Brain pericyte (primary cell): Measurements from ENCODE around the gene RBM19.

ENCODE experiments used
- DNase-seq: peaks from one replicate; pipeline ENCODE4 v3.0.0-alpha.2; 2012; ENCODE audit warnings: low read depth, low spot score

The RBM19 gene

DNA sequence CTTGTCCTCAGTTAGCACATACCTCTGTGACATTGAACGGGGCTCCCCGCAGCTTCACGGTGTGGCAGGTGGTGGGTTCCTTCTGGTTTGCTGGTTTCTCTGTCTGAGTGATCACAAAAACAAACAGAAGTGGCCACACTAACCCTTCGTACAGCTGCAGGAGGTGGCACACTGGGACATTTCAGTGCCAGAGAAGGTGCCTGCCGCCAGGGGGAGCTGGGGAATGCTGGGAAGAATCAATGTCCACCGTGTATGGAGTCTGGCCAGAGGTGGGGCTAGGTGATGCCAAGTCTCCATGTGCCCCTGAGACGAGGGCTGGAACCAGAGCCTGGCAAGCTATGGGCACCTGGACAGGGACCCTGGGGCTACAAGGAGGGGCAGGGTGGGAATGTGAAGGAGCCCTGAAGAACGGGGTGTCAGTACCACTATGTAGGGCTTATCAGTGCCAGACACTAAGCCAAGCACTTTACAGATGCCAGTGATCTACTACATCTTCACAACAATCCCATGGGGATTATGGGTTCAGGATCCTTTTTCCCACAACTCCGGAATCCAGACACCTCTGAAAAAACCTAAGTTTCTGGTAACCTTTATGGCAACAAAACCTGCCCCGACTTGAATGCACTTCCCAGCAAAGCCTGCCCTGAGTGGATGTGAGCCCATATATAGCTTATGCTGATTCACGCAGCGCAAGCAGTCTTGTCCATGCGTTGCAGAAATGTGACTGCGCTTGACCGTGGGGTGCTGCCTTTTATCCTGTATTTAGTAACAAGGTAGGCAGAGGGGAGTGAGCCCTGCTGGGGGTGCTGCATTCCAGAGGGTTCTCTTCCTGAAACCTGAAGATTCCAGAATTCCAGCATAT lies 10.8 kb downstream of the RBM19 start:
- no peak for DNase-seq

DNA sequence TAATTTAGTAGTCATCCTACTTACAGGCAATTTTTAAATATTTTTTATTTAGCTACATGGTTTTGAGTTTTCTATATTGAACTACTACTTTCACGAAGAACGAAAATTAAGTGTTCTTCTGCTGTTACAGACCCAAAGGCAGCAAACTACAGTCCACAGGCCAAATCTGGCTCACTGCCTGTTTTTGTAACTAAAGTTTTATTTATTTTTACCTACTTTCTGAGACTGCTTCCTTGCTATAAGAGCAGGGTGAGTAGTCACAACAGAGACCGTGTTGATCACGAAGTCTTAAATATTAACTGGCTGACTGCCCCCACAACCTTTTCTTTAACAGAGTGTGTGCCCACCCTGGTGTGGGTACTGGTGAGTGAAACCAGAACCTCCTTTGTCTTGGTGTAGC lies 11.6 kb downstream of the RBM19 start:
- no peak for DNase-seq

DNA sequence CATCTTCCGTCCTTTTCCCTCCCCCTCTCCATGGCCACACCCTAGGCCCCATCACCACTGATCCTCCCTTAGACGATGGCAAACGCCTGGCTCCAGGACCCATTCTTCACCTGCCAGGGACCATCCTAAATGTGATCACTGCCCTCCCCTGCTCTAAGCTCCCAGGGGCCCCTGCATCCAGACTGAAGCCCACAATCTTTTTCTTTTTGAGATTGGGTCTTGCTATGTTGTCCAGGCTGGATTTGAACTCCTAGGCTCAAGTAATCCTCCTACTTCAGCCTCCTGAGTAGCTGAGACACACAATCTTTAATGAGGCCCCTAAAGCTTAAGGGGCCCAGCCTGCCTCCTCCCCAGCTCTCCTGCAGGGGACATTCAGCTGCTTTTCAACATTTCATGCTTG lies 15.3 kb downstream of the RBM19 start:
- DNase-seq, result no peak

DNA sequence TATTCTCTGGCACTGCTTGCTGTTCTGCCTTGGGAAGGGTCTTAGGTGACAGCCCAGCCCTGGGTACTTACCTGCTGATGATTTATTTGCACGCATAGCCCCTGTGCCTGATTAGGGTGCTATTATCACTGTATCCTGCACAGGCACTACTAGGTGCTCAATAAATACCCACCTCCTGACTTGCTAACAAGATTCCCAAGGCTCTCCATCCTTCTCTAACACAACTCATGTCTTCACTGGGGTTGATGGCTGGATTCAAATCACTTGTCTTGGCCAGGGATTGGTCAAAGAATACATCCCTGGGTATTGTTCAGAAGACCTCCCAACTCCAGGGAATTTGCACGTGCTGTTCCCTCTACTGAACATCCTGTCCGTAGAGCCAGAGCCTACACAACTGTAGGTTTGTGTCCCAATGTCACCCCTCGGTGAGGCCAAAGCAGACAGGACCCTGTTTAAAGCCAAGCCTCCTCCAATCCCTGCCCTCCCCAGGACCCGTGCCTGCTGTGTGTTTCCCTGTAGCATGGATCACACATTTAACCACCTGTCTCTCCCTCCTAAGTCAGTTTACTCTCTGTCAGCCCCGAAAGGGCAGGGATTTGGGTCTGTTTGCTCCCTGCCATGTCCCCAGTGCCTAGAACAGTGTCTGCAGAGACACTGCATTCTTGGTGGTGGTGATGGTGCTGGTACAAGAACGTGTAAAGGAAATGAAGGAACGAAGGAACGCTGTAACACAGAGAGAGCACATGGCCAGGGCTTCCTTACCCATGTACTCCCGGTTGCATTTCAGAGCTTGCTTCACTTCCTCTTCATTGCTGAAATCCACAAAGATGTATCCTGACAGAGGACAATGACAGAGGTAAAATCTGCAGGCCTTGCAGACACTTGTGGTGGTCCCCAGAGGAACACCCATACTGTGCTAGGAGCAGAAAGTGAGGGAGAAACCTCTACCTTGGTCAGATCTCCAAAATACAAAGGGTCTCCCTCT lies 16.5 kb downstream of the RBM19 start:
- DNase-seq, result no peak

DNA sequence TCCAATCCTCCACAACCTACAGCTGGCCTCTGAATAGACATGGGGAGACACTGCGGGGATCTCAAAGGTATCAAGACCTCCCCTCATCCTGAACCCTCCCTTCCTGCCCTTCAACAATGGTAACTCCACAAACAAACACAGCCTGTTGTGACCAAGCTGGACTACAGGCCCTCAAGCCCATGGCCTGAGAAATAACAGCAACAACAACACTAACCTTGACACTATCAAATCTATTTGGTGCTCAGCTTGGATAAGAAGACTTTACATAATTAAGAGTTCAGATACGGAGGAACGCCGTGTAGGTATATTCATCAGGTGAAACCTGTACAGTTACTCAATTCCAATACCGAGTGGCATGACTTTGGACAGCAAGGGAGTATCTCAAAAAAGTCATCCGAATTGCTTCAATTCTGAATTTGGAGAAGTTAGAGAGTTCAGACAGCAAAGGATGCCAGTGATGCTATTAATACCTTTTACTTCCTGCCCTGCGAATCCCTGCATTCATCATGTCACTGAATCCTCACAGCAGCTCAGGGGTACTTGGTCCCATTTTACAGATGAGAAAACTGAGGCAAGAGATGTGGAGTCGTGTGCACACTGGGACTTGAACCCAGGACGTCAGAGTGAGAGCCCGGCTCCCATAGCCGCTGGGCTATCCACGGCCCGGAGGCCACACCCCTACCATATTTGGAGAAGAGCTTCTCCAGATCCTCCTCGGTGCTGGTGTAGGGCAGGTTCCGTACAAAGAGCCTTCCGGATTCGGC lies 17.8 kb downstream of the RBM19 start:
- DNase-seq, result no peak

DNA sequence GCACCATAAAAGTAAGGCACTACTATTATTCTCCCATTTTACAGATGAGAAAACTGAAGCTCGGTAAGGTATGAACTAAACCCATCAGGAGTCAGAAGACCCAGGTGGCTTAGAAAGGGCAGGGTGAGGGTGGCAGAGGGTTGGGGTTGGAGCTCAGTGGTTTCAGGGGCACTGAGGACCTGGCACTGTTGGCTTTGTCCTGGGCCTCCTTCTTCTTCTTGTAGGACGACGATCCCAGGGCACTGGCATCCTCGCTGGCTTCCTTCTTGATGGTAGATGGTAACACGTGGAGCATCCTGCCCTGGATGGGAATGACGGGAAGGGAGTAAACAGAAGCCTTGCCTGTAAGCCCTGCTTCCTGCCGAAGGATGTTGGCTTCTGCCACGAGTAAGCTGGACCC lies 19.9 kb downstream of the RBM19 start:
- DNase-seq, result no peak

DNA sequence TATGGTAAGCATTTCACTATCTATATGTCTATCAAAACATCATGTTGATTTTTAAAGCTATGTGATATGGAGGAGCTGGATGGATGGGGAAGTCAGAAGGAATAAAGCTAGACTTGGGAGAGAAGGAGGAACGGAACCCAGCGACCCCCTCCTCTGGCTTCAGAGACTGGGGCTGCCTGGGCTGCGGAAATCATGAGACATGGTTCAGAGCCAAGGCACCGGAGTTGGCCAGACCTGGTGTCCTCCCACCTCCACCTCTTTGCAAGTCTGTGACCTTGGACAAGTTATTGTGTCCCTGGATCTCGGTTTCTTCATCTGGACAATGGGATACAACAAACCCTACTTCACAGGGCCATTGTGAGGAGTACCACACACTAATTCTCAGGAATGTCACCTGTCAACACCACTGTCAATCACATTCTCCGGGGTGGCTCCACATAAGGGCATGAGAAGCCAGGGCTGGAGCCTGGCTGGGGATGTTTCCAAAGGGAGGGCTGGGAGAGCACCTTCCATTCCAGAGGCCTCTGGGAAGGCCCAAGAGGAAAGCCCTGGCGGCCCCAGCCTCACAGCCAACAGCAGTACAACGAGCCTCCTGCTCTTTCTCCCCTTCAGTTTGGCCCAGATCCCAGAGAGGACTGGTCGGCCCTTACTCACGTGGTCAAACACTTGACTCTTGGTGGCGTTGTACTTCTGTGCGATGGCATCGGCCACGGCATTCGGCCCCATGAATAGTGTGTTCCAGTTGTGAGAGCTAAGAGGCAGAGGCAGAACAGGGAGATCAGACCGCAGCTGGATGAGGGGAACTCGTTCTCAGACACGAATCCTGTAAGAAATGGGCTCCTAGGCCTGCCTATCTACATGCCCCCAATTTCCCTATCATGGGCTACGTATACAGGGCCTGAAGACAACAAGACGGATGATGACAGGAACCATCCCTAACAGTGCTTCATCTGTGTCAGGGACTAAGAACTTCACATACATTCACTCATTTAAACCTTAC lies 20.7 kb downstream of the RBM19 start:
- no peak for DNase-seq

DNA sequence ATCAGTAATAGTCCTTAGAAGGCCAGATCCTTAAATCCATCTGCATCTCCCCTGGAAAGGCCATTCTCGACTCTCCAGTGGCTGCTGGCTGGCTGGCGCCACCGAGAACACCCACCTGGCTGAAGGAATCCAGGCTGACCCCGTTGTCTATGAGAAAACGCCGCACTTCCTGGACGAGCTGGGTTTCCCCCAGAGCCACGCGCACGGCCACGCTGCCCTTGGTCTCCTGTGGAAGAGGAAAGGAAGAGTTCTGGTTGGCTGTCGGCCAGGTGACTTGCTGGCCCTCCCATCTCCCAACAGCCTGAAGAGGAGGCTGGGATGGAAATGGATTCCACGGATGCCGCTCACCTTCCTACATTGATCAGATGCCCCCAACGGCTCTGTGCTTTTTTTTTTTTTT lies 23.9 kb downstream of the RBM19 start:
- no peak for DNase-seq

DNA sequence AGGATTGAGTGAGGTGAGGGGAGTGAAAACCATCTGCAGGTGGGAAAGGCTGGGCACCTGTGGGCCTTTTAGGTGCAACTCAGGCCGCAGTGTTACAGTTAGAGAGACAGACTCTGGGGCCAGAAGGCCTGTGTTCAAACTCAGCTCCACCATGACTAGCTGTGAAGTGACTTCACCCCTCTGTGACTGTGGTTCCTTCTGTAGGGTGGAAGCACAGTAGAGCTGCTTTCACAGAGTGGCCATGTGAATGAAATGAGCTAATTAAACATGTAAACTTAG lies 25.0 kb downstream of the RBM19 start:
- no peak for DNase-seq

DNA sequence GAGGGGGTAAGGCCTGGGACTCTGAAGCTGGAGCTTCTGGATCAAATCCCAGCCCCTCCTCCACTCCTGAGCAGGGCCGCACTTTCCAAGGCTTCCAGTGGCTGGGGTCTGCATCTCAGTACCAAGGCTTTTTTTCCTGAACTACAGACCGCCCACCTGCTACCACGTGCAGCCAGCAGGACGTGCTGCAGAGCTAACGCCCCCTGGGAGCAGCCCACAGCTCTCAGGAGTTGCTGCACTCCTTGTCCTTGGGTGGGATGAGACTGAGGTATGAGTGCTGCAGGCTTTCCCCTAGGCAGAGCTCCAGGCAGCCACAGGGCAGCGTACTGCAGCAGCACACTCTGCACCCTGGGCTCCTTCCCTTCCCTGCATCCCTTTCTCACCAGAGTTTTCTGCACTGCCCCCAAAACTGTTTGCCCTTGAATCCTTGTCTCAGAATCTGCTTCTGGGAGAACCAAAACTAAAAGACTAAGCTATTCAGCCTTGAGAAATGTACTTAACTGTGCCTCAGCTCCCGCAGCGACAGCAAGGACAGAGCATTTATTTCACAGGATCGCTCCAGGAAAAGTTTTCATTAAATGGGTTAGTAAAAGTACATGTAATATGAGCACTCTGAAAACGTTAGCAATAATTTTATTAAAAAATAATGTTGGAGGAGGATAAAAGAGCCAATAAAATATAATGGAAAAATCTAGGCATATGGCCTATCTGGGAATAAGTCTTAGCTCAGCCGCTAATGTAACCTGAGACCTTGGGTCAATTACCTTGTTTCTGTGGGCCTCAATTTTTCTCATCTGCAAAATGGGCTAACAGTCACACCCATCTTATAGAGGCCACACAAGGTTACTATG lies 25.5 kb downstream of the RBM19 start:
- no peak for DNase-seq

DNA sequence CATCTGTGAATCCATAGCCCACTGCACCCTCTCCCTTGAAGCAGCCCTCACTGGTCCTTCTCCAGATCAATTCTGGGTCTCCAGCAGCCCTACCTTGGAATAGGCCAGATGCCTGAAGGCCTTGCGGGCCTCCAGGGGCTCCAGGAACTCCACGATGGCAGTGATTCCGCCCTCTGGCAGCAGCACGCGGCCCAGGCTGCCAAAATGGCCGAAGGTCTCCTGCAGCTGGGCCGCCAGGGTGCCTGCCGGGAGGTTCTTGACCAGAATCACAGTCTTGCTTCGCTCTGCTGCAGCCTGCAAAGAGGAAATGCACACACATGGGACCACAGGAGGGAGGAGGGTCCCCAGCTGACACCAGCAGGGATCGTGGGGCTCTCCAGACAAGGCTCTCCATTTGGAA lies 26.3 kb downstream of the RBM19 start:
- no peak for DNase-seq

DNA sequence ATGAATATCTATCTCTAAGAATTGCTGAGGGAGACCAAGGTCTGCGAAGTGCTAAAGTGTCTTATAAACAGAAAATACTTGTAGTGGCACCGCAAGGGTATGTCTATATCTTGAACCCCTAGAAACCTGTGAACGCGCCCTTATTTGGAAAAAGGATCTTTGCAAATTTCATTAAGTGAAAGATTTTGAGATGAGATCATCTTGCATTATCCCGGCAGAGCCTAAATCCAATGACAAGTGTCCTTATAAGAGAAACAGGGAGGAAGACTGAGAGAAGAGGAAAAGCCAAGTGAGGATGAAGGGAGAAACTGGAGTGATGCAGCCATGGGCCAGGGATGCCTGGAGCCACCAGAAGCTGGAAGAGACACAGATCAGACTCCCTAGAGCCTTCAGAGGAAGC lies 27.7 kb downstream of the RBM19 start:
- DNase-seq, result no peak

DNA sequence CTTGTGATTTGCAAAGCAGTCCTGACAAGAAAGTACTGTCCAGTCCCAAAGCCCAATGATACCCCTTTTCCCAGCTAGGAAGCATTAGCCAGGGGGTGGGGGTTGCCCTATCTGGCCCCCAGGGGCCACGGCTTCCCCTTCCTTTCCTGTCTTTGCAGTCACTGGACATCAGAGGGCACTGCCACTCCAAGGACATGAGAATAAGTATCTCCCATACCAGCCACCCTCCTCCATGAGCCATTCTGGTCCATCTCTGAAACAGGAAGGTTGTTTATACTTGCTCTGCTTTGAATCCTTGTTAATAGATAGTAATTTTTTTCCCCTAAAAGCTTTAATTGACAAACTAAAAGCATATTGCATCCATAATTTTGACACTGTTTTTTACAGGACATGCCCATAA lies 29.7 kb downstream of the RBM19 start:
- no peak for DNase-seq

DNA sequence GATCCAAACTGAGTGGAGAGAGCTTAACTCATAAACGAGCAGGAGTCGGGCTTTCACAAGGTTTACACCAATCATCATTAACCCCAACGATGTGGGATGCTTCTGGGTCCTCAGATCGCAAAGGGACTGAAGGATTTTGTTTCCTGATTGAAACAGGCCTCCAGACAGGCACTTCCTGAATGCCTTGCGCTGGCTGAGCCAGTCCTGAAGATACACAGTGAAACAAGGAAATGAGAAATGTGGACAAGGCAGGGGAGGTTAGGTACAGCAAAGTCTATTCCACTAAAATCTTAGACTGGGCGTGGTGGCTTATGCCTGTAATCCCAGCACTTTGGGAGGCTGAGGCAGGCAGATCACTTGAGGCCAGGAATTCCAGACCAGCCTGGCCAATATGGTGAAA lies 30.7 kb downstream of the RBM19 start:
- DNase-seq, result no peak

DNA sequence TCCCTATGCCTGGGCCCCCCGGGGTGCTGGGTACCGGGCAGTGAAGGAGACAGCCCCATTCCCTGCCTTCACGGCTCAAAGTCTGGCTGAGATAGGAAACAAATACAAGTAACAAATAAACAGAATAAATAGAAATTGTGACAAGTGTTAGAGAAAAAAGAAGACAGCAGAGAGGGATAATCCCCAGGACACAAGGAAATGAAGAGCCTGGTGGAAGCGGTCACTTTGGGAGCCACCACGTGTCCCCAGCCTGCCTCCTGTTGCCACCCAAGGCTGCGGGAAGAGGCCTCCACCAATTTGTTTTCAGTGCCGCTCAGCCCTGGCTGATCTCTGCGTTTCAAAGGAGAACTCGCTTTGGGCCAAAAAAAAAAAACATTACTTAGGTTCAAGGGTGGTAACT lies 31.2 kb downstream of the RBM19 start:
- no peak for DNase-seq

DNA sequence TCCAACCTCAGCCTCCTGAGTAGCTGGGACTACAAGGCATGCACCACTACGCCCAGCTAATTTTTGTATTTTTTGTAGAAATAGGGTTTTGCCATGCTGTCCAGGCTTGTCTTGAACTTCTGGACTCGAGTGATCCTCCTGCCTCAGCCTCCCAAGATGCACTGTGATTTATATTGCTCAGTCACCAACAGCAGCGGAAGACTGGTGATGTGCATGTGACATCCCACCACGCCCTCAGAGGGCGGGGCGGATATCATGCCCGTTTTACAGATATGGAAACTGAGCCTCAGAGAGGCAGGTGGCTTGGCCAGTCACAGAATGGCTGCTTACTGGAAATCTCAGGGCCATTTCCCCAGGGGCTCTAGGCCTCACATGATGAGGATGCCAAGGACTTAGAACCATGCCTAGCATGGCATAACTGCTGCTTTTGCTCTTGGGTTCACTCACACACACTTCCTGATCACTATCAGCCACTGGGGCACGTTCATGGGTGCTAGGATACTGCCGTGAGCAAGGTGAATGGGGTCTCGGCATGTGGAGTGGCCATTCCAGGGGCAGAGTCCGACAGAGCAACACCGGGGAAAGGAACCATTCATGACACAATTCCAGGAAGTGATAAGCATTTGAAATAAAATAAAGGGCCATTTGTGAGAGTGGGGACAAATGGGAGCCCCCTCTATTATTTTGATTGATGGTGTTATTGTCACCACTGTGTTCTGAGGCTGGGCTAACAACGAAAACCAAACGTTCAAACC lies 31.9 kb downstream of the RBM19 start:
- DNase-seq, result no peak

DNA sequence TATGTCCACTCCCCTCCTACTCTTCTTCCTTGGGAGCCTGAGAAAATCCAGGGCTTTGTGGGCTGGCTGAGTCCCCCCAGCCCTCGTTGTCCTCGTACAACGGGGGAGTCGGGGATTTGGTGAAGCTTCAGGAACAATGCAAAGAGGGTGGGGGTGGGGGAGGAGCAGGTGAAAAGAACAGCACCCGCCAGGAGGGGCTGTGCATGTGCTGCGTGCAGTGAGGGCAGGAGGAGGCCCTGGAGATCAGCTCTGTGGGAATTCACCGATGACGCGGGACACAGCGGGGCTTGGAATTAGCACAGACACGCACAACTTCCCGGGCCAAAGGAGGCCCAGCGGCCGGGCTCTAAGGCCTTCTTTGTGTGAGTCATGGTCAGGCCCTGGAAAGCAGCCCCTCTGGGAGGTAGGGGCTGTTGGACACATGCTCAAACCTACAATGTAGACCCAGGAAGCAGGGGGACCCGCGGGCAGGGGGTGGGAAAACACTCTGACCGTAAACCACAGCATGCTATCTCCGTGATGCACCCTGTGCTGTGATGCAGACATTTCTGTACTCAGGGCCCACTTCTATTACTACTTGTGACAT lies 32.8 kb downstream of the RBM19 start:
- peak; percentile 91 for DNase-seq

DNA sequence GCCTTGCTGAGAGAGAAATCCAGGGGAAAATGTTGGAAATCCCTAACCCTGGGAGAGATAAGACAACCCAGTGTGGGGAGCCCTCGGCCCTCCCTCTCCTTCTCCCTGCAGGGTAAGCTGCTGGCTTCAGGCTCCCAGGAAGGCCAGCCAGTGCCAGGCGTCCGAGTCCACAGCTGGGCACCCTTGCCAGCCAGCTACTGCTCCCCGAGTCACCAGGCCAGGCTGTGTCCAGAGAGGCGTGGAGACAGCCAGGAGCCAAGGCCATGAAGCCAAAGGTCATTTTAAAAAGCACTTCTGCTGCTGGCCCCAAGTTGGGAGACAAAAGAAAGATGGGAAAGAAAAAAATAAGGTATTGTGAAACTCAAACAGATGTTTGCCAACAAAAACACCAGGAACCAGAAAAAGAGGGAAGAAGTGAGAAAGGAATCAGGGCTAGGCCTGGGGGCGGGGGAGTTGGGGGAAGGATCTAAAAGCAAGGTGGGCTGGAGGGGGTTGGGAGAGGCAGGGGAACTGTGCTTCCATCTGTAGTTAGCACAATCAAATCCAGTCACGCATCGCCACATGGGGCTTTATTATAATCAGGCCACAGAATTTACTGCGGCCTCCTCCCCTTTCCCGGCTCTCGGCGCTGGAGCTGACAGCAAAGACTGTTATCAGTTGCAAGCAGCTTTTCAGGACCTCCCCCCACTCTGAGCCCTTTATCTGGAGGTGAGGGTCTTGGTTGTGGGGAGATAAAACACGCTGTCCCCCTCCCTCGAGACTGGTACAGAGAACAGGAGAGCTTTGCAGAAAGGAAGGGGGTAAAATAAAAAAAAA lies 33.5 kb downstream of the RBM19 start:
- peak; percentile 45 for DNase-seq
